Ascending aorta (tissue), 2 donors: ENCODE measurements around the gene DPP9. TPM values are rescaled to one million over a fixed set of nuclear protein-coding genes. Genes with fewer than 3 reads are reported as not detected.
A peak's percentile ranks its signal among the peaks of the same experiment; 100 is the strongest.

Experiments used
- DNase-seq, 2 donors: peaks; one replicate each; pipeline ENCODE4 v3.0.0-alpha.2; 2019; ENCODE audit warnings: low spot score in 2 of 2
- H3K27ac ChIP-seq, 2 donors: fragments of 200-600 bp; sonication (generic); one replicate each; pipeline ENCODE4 v1.5.1; 2016 to 2017; ENCODE audit warnings: mild to moderate bottlenecking in 1 of 2
- H3K27me3 ChIP-seq: fragments of 200-600 bp; sonication (generic); one replicate; pipeline ENCODE4 v1.5.1; 2017
- H3K36me3 ChIP-seq, 2 donors: fragments of 200-600 bp; sonication (generic); one replicate each; pipeline ENCODE4 v1.5.1; 2016
- H3K4me1 ChIP-seq, 2 donors: fragments of 200-600 bp; sonication (generic); one replicate each; pipeline ENCODE4 v1.5.1; 2016 to 2017; ENCODE audit warnings: mild to moderate bottlenecking in 1 of 2
- H3K4me3 ChIP-seq, 2 donors: fragments of 200-600 bp; sonication (generic); one replicate each; pipeline ENCODE4 v1.5.1; 2016 to 2017; ENCODE audit warnings: mild to moderate bottlenecking in 1 of 2
- H3K9me3 ChIP-seq, 2 donors: fragments of 200-600 bp; sonication (generic); one replicate each; pipeline ENCODE4 v1.5.1; 2016
- CTCF ChIP-seq, 3 experiments: fragments of 200-600 bp in 2 of 3; fragments of 450-650 bp in 1 of 3; sonication (generic) in 2 of 3; IDR thresholded peaks; one replicate each; pipeline ENCODE4 v1.5.1; 2016 to 2019; ENCODE audit warnings: antibody characterized with exemption in 3 of 3, mild to moderate bottlenecking in 1 of 3, moderate library complexity in 1 of 3
- intact Hi-C: fragments of 100-400 bp; cut with DNase I; formaldehyde crosslinking; loops from one replicate; pipeline ENCODE4 v1.15.1; 2023
- total RNA-seq: library from RNA; depleted of rRNA; stranded (reverse); fragments of >200 nt; gene quantifications from one replicate; pipeline ENCODE4 v1.1.0, GENCODE V29; 2016

The DPP9 gene
- total RNA-seq, 1 donor from 2014 or later: 72.2 TPM

- DNase-seq: peak in 1 of 2 donors; percentile 80
- Histone ChIP-seq H3K4me3 (peak overlapping the region; percentile 50 to 71), H3K36me3 (no peaks in the 10 kb centered on the region), H3K27me3 (no peaks in the 10 kb centered on the region), H3K27ac (no peak overlapping the region), H3K4me1 (peaks cover 5 to 12% of the 10 kb centered on the region in 2 donors), H3K9me3 (no peaks in the 10 kb centered on the region)
- intact Hi-C loops: loop anchor here (1.0 to 5.0 kb wide), 2 partner anchors 59 to 79 kb away; no protein-coding TSS in a partner anchor
- TF ChIP-seq CTCF (IDR thresholded peaks at IDR 0.05): peak; percentile 81 to 99 (median 98)
Observed at GRCh38 chr19:4636151-4636717, 87.4 kb downstream of the DPP9 start.

- no peak overlapping the region for H3K27ac ChIP-seq
- DNase-seq: no peak
- peaks cover 5 to 12% of the 10 kb centered on the region in 2 donors for H3K4me1 ChIP-seq
- no peaks in the 10 kb centered on the region for H3K36me3 ChIP-seq
- intact Hi-C loops: loop anchor here (1.0 to 5.0 kb wide), 2 partner anchors 58 to 78 kb away; no protein-coding TSS in a partner anchor
- no peak for TF ChIP-seq CTCF (IDR thresholded peaks at IDR 0.05)
- H3K9me3 ChIP-seq: no peaks in the 10 kb centered on the region
- peak overlapping the region; percentile 50 to 71 for H3K4me3 ChIP-seq
- H3K27me3 ChIP-seq: no peaks in the 10 kb centered on the region
Observed at GRCh38 chr19:4635754-4636116, 87.9 kb downstream of the DPP9 start.

- Histone ChIP-seq H3K4me3 (no peak overlapping the region), H3K36me3 (no peaks in the 10 kb centered on the region), H3K9me3 (no peaks in the 10 kb centered on the region), H3K27me3 (no peaks in the 10 kb centered on the region), H3K27ac (no peak overlapping the region), H3K4me1 (peaks cover 0 to 4% of the 10 kb centered on the region in 2 donors)
- DNase-seq: peak; percentile 39 to 78
- intact Hi-C loops: no loop called here
- TF ChIP-seq CTCF (IDR thresholded peaks at IDR 0.05): peak; percentile 31 to 52 (median 39)
Observed at GRCh38 chr19:4633140-4633967, 90.3 kb downstream of the DPP9 start.

Other genes starting within 250 kb of the DPP9 start
- gene PLIN4, start 205.4 kb downstream of the DPP9 start, total RNA-seq: 15.1 TPM
- 17.1 TPM for gene PLIN5, start 188.6 kb downstream of the DPP9 start, total RNA-seq
- 3.3 TPM for gene LRG1, start 183.8 kb downstream of the DPP9 start, total RNA-seq
- 80.6 TPM for gene SEMA6B, start 164.2 kb downstream of the DPP9 start, total RNA-seq
- 0.64 TPM for gene TNFAIP8L1, start 84.3 kb downstream of the DPP9 start, total RNA-seq
- 49.0 TPM for gene MYDGF, start 53.5 kb downstream of the DPP9 start, total RNA-seq
- gene FEM1A, start 67.9 kb upstream of the DPP9 start, total RNA-seq: 20.2 TPM
- gene TICAM1, start 107.9 kb upstream of the DPP9 start, total RNA-seq: 20.3 TPM
- 84.3 TPM for gene PLIN3, start 143.8 kb upstream of the DPP9 start, total RNA-seq
- gene ARRDC5, start 179.1 kb upstream of the DPP9 start, total RNA-seq: 8.6 TPM
- gene UHRF1, start 185.7 kb upstream of the DPP9 start, total RNA-seq: 0.32 TPM
- 46.0 TPM for gene KDM4B, start 245.3 kb upstream of the DPP9 start, total RNA-seq